Neural progenitor cell (in vitro differentiated cells): ENCODE results near the gene CDT1.

Experiments
- EZH2phosphoT487 ChIP-seq: fragments of 200-600 bp; sonication (generic); IDR thresholded peaks from 2 replicates; pipeline ENCODE4 v1.6.1; 2017; ENCODE audit warnings: antibody characterized with exemption
- TF ChIP-seq, protein P1 (sequence below): fragments of 200-600 bp; sonication (generic); IDR thresholded peaks from 2 replicates; pipeline ENCODE4 v1.5.1; 2017; ENCODE audit warnings: antibody characterized with exemption, mild to moderate bottlenecking

DNA sequence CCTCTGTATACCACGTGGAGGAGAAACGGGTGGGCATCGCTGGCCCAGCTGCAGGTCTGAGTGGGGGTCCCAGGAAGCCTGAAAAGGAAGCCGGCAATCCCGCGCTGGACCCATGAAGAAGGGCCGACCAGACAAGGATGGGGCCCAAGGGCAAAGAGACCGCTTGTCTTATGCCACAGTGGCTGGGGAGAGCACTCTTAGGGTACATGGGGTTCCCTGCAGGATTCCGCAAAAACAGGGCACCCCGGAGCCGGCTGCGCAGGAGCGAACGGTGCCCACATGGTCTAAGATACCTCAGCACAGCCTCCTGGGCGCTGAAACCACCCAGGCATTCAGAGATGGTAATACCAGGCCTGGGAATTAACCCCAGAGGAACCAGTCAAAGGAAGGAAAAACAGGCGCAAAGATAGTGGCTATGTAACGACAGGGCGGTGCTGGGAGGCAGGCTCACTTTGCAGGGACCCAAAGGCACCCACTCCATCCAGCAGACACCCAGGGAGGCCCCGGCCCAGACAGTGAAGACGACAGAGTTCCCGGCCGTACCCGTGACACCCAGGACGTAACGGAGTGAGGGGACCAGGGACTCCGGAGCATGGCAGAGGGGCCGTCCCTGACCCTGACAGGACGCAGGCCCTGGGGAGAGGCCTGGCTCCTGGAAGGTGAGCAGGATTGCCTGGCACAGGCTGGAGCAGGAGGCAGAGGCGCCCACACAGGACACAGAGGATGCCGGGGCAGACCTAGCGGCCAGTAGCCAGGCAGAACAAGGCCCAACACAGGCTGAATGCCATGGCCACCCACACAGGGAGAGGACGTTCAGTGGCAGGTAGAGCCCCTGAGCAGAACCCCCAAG, 28.8 kb upstream of the CDT1 start:
- TF ChIP-seq, protein P1, sequence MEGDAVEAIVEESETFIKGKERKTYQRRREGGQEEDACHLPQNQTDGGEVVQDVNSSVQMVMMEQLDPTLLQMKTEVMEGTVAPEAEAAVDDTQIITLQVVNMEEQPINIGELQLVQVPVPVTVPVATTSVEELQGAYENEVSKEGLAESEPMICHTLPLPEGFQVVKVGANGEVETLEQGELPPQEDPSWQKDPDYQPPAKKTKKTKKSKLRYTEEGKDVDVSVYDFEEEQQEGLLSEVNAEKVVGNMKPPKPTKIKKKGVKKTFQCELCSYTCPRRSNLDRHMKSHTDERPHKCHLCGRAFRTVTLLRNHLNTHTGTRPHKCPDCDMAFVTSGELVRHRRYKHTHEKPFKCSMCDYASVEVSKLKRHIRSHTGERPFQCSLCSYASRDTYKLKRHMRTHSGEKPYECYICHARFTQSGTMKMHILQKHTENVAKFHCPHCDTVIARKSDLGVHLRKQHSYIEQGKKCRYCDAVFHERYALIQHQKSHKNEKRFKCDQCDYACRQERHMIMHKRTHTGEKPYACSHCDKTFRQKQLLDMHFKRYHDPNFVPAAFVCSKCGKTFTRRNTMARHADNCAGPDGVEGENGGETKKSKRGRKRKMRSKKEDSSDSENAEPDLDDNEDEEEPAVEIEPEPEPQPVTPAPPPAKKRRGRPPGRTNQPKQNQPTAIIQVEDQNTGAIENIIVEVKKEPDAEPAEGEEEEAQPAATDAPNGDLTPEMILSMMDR, result no peak
- no peak for TF ChIP-seq EZH2phosphoT487
